Smooth muscle cell (in vitro differentiated cells): ENCODE data around the gene HMGB1. TPM values are rescaled to one million over a fixed set of nuclear protein-coding genes. Genes with fewer than 3 reads are reported as not detected.

Experiments
- DNase-seq: peaks from one replicate; lab custom pipeline; 2025; ENCODE audit not compliant: unreplicated experiment; lab: John Stamatoyannopoulos, UW
- H2AFZ ChIP-seq: fragments of 200-600 bp; sonication (generic); 2 replicates; pipeline ENCODE4 v1.6.0; 2016; ENCODE audit warnings: antibody characterized with exemption, low read depth, mild to moderate bottlenecking
- H3F3A ChIP-seq: fragments of 200-600 bp; sonication (generic); 2 replicates; pipeline ENCODE4 v1.6.0; 2017; ENCODE audit warnings: antibody characterized with exemption, low read depth
- H3K27ac ChIP-seq: fragments of 200-600 bp; sonication (generic); 2 replicates; pipeline ENCODE4 v1.5.1; 2016; ENCODE audit warnings: low read depth, mild to moderate bottlenecking
- H3K27me3 ChIP-seq: fragments of 200-600 bp; sonication (generic); 2 replicates; pipeline ENCODE4 v1.6.1; 2016; ENCODE audit warnings: low read depth, mild to moderate bottlenecking
- H3K36me3 ChIP-seq: fragments of 200-600 bp; sonication (generic); 2 replicates; pipeline ENCODE4 v1.5.1; 2016; ENCODE audit warnings: low read depth
- H3K4me1 ChIP-seq: fragments of 200-600 bp; sonication (generic); 2 replicates; pipeline ENCODE4 v1.5.1; 2016; ENCODE audit warnings: low read depth
- H3K4me2 ChIP-seq: fragments of 200-600 bp; sonication (generic); 2 replicates; pipeline ENCODE4 v1.6.0; 2016; ENCODE audit warnings: mild to moderate bottlenecking
- H3K4me3 ChIP-seq: fragments of 200-600 bp; sonication (generic); 2 replicates; pipeline ENCODE4 v1.5.1; 2016; ENCODE audit warnings: mild to moderate bottlenecking
- H3K79me2 ChIP-seq: fragments of 200-600 bp; sonication (generic); 2 replicates; pipeline ENCODE4 v1.6.0; 2016; ENCODE audit warnings: low read depth, mild to moderate bottlenecking
- H3K9ac ChIP-seq: fragments of 200-600 bp; sonication (generic); 2 replicates; pipeline ENCODE4 v1.6.0; 2016; ENCODE audit warnings: low read depth
- H3K9me3 ChIP-seq: fragments of 200-600 bp; sonication (generic); replicated peaks from 2 replicates; pipeline ENCODE4 v1.5.1; 2016; ENCODE audit warnings: low read depth
- H4K20me1 ChIP-seq: fragments of 200-600 bp; sonication (generic); 2 replicates; pipeline ENCODE4 v1.6.0; 2016; ENCODE audit warnings: low read depth
- WGBS: methylation state at CpG from one replicate; pipeline ENCODE4 v1.1.7; 2016; ENCODE audit warnings: low lambda C conversion rate; 5-methylcytosine and 5-hydroxymethylcytosine counted together
- polyA plus RNA-seq: library from polyadenylated mRNA; unstranded; fragments of >200 nt; fragmentation: Nextera tagmentation; extraction: Ambion mirVana; gene quantifications from 2 replicates; pipeline ENCODE4 v1.2.1, GENCODE V29; 2016
- total RNA-seq: library from RNA; depleted of rRNA; stranded (reverse); fragments of >200 nt; gene quantifications from 2 replicates; pipeline ENCODE4 v1.2.3, GENCODE V29; 2014
- TF ChIP-seq, protein P1 (sequence below): fragments of 200-600 bp; sonication (generic); IDR thresholded peaks from 2 replicates; pipeline ENCODE4 v1.5.1; 2017; ENCODE audit warnings: borderline replicate concordance, mild to moderate bottlenecking, antibody characterized with exemption; ENCODE audit not compliant: insufficient read depth, poor library complexity, severe bottlenecking

The HMGB1 gene
- total and polyA plus RNA-seq, 2 experiments from 2014 or later: 581 to 627 TPM

DNA sequence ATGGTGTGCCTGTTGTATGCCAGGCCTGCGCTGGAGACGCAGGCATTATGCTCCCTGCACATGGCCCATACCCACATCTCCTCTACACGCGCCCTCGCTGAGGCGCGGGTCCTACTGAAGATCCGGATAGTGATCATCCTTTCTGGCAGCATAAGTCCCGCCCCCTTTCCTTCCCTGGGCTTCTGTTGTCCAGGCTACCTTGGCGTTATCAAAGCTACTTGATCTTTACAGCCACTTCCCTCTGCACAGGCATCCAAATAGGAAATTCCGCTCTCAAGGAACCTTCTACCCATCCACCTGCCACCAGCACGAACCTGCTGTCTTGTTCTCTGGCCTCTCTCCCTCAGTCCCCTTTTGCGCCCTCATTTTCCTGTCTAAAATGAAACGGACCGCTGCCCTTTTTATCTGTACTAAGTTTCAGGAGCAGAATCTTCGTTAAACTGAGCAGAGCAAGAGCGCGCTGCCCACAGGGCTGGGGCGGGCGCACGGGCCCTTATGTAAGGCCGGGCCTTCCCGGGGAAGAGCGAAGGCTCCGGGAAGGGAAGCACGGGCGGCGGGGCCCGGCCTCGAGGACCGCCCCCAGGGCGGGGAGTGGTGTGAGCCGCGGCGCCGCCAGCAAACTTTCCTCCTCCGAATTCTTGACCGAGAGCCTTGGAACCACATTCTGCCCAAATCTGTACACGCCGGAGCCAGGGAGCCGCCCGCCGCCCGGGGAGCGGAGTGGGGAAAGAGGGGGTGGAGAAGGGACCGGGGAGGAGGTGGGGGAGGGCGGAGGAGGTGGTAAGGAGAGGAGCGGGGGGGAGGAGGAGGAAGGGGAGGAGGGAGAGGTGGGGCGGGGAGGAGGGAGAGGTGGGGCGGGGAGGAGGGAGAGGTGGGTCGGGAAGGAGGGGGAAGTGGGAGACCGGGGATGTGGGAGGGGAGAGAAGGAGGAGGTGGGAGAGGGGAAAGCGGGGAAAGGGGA, 44.4 kb downstream of the HMGB1 start:
- Histone ChIP-seq H3K79me2 (no peaks in the 10 kb centered on the region), H3K27ac (peak overlapping the region; percentile 51), H4K20me1 (no peaks in the 10 kb centered on the region), H3K4me1 (no peaks in the 10 kb centered on the region), H3K36me3 (no peaks in the 10 kb centered on the region), H3F3A (no peaks in the 10 kb centered on the region), H2AFZ (peak overlapping the region; percentile 70), H3K27me3 (no peaks in the 10 kb centered on the region), H3K4me2 (peak overlapping the region; percentile 87), H3K4me3 (peak overlapping the region; percentile 56), H3K9ac (peak overlapping the region; percentile 6), H3K9me3 (no peaks in the 10 kb centered on the region)
- DNase-seq: peak; percentile 51
- TF ChIP-seq, protein P1, sequence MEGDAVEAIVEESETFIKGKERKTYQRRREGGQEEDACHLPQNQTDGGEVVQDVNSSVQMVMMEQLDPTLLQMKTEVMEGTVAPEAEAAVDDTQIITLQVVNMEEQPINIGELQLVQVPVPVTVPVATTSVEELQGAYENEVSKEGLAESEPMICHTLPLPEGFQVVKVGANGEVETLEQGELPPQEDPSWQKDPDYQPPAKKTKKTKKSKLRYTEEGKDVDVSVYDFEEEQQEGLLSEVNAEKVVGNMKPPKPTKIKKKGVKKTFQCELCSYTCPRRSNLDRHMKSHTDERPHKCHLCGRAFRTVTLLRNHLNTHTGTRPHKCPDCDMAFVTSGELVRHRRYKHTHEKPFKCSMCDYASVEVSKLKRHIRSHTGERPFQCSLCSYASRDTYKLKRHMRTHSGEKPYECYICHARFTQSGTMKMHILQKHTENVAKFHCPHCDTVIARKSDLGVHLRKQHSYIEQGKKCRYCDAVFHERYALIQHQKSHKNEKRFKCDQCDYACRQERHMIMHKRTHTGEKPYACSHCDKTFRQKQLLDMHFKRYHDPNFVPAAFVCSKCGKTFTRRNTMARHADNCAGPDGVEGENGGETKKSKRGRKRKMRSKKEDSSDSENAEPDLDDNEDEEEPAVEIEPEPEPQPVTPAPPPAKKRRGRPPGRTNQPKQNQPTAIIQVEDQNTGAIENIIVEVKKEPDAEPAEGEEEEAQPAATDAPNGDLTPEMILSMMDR: no peak
- 4% methylated on average over 39 of the region's 53 CpGs for WGBS

DNA sequence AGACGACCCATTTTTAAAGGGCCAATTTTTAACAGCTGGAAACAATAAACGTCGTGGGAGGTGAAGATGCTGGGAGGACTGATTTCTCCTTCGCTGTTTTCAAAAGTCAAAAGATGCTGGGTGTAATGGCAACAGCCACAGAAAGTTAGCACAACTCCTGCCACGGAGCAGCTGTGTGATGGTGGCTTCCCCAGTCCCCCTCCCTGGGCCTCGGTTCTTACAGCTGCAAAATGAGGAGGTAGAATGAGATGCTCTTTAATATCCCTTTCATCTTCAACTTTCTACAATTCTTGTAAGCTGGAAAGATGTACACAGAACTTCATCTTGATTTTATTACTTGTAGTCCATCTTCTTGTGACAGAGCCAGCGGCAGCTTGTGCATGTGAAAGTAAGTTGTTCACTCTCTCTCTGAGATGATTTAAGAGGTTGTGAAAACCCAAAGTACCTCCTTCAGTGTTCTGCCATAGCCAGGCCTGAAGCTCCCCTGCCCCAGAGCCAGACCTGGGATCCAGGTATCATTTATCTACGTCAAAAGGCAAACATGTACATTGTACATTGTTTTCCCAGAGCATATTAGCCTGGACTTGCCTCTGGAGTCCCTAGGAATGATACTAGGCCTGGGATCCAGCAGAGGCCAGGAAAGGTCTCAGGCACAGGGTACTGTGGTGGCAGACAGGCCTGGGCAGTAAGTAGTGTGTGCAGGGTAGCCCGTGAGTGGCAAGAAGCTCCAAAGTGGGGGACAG, 46.8 kb downstream of the HMGB1 start:
- no peak for DNase-seq
- 89% methylated on average over 9 of the region's 9 CpGs for WGBS
- no peak overlapping the region for H3K27ac ChIP-seq
- H3K36me3 ChIP-seq: no peaks in the 10 kb centered on the region
- H3K4me2 ChIP-seq: no peak overlapping the region
- no peaks in the 10 kb centered on the region for H3K27me3 ChIP-seq
- H3K4me1 ChIP-seq: no peaks in the 10 kb centered on the region
- H3K4me3 ChIP-seq: no peak overlapping the region
- no peaks in the 10 kb centered on the region for H3K9me3 ChIP-seq
- H4K20me1 ChIP-seq: no peaks in the 10 kb centered on the region
- no peak overlapping the region for H2AFZ ChIP-seq
- no peaks in the 10 kb centered on the region for H3K79me2 ChIP-seq
- H3K9ac ChIP-seq: no peak overlapping the region
- no peaks in the 10 kb centered on the region for H3F3A ChIP-seq
- TF ChIP-seq, protein P1: no peak

DNA sequence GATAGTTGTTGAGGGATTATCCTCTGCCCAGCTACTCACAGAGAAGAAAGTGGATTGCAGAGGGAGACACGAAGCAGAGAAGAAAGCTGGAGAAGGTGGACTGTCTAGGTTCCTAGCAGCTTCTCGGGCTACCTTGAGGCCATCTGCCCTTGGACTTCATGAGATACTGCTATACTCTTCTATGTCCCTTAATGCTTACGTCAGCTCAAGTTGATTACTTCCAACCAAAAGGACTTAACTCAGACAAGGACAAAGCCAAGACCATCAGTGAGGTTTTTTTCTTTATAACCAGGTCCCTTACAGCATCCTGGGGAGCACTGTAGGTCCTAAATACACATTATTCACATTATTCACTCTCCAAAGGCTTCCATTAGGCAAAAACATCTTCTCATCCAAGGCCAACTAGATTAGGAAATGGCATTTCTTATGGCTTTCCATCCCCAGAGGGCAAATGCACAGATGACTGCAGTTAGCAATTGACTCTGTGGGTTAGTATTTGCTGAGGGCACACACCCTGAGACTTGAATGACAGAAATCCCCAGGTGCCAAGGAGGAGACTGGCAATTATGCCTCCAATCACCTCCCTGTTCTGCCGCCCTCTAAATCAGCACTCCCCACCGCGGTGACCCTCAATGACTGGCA, 47.5 kb downstream of the HMGB1 start:
- Histone ChIP-seq H3K27me3 (no peaks in the 10 kb centered on the region), H3K9me3 (no peaks in the 10 kb centered on the region), H2AFZ (no peak overlapping the region), H3F3A (no peaks in the 10 kb centered on the region), H3K36me3 (no peaks in the 10 kb centered on the region), H3K4me2 (no peak overlapping the region), H3K9ac (no peak overlapping the region), H4K20me1 (no peaks in the 10 kb centered on the region), H3K4me3 (no peak overlapping the region), H3K4me1 (no peaks in the 10 kb centered on the region), H3K79me2 (no peaks in the 10 kb centered on the region), H3K27ac (no peak overlapping the region)
- WGBS: 92% methylated on average over 6 of the region's 6 CpGs
- no peak for DNase-seq
- TF ChIP-seq, protein P1: no peak
